BLaER1 (cell line): ENCODE measurements around the gene SANBR.

ENCODE experiments used
- H3K27ac ChIP-seq: shearing (Covaris generic); formaldehyde crosslinking; 2 replicates; pipeline ENCODE4 v1.8.1; 2022
- H3K27me3 ChIP-seq: shearing (Covaris generic); formaldehyde crosslinking; 2 replicates; pipeline ENCODE4 v1.8.1; 2022
- H3K36me3 ChIP-seq: shearing (Covaris generic); formaldehyde crosslinking; 2 replicates; pipeline ENCODE4 v1.8.1; 2022
- H3K4me1 ChIP-seq: shearing (Covaris generic); formaldehyde crosslinking; 2 replicates; pipeline ENCODE4 v1.8.1; 2022
- H3K4me2 ChIP-seq: shearing (Covaris generic); formaldehyde crosslinking; 2 replicates; pipeline ENCODE4 v1.8.1; 2022
- H3K4me3 ChIP-seq: shearing (Covaris generic); formaldehyde crosslinking; 2 replicates; pipeline ENCODE4 v1.8.1; 2022
- H3K9ac ChIP-seq: shearing (Covaris generic); formaldehyde crosslinking; 2 replicates; pipeline ENCODE4 v1.8.1; 2022
- H3K9me3 ChIP-seq: shearing (Covaris generic); formaldehyde crosslinking; 2 replicates; pipeline ENCODE4 v1.8.1; 2022
- H4K20me1 ChIP-seq: shearing (Covaris generic); formaldehyde crosslinking; 2 replicates; pipeline ENCODE4 v1.8.1; 2022
- Cebpa-rat ChIP-seq: shearing (Covaris generic); IDR thresholded peaks from 2 replicates; pipeline ENCODE4 v1.8.1; 2022

The SANBR gene

DNA sequence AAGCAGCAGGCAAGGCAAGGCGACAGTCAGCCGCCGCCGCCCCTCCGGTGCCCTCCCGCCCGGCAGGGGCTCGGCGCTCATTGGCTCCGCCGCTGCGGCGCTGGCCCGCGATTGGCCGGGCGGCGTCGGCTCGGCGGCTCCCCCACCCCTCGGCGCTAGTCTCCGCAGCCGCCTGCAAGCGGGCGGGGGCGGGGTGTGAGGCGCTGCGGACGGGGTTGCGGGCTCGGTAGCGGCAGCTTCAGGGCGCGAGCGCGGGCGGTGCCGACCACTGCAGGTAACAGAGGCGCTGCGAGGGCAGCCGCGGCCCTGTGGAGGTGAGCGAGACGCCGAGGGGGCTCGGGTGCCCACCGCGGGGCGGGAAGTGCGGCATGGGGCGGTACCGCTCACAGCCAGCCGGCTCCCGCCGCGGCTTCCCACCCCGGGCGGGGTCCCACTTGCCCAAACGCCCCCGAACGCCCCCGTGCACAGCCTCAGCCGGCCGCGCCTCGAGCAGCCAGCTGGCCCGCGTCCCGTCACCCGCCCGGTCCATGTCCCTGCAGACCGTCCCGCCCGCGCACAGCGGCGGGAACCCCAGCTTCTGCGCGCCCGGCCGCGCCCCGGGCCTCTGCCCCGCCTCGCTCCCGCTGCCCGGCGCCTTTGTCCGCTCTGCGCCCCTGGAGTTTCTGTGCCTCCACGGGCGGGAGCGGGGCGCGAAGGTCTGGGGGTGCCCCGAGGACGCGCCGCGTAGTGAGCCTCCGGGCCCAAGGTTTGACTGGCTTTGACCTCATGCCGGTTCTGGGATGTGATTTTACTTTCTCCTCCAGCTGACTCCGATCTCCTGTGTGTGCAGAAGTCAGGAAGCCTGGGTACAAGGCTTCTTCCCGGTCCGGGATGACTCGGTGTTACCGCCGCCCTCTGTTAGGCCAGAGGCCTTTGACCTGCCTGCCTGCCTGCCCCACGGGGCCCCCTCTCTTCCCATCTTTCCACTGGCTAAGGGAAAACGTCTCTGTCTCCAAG is at the start of gene SANBR:
TSS of gene SANBR (plus strand) at position 158 of the 996 bp plus-strand sequence. CDS start 4,480 bp downstream, outside the sequence.
- no peak for TF ChIP-seq Cebpa-rat
- H3K4me1 ChIP-seq, result peaks cover 23% of the 10 kb centered on the region
- no peaks in the 10 kb centered on the region for H4K20me1 ChIP-seq
- no peaks in the 10 kb centered on the region for H3K9me3 ChIP-seq
- peak within 1 kb of the TSS; percentile 66 for H3K27ac ChIP-seq
- peak within 1 kb of the TSS; percentile 85 for H3K9ac ChIP-seq
- H3K4me2 ChIP-seq, result peak within 1 kb of the TSS; percentile 95
- H3K27me3 ChIP-seq, result no peaks in the 10 kb centered on the region
- H3K36me3 ChIP-seq, result peaks cover 4% of the 10 kb centered on the region; the same call in 1 of the 2 replicates
- H3K4me3 ChIP-seq, result peak within 1 kb of the TSS; percentile 91

- Histone ChIP-seq H3K36me3 (peaks cover 4% of the 10 kb centered on the region), H3K4me3 (peak overlapping the region; percentile 82), H3K27me3 (no peaks in the 10 kb centered on the region), H3K4me2 (peak overlapping the region; percentile 89), H3K4me1 (peaks cover 31% of the 10 kb centered on the region), H4K20me1 (peaks cover 30% of the 10 kb centered on the region), H3K27ac (no peak overlapping the region), H3K9me3 (peaks cover 3% of the 10 kb centered on the region; the same call in 1 of the 2 replicates), H3K9ac (no peak overlapping the region)
- TF ChIP-seq Cebpa-rat, result no peak
These were observed 49.7 kb upstream of the SANBR start for GRCh38 chr2:61015976-61016375.

DNA sequence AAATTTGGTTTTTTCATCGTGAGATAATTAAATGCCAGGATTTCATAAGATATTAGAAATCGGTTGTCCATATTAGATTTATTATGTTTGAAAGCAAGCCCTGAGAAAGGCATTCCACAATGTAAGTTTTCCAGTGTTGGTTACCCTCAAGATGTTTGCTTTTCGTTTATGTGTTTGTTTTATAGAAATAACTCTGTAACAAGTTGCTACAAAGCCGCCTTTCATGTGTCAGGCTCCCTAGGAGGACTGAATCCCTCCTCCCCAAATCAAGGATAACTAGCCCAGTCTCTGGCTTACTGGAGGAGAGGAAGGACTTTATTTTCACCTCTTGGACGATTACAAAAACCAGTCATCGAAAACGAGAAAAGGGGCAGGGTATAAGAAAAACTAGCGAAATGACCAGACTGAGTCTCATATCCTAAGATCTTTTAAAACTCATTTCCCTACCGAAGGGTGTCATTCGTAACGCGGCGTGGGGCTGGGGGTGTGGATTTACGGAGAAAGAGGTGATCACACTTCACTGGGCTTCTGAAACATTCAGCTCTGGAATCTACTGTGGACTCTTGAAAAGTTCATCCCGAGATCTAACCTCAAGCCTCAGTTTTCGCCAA is 49.2 kb upstream of the SANBR start:
- TF ChIP-seq Cebpa-rat, result no peak
- Histone ChIP-seq H3K9ac (peak overlapping the region; percentile 92), H3K36me3 (peaks cover 10% of the 10 kb centered on the region), H3K4me3 (peak overlapping the region; percentile 82), H3K4me2 (peak overlapping the region; percentile 89), H3K27ac (peak overlapping the region; percentile 94), H3K27me3 (no peaks in the 10 kb centered on the region), H3K9me3 (peaks cover 8% of the 10 kb centered on the region), H3K4me1 (peaks cover 31% of the 10 kb centered on the region), H4K20me1 (peaks cover 35% of the 10 kb centered on the region)

- Histone ChIP-seq H3K4me3 (peak overlapping the region; percentile 82), H3K27ac (peak overlapping the region; percentile 94), H3K27me3 (no peaks in the 10 kb centered on the region), H3K4me2 (peak overlapping the region; percentile 89), H3K9me3 (peaks cover 14% of the 10 kb centered on the region), H3K36me3 (peaks cover 15% of the 10 kb centered on the region), H3K4me1 (peaks cover 31% of the 10 kb centered on the region), H4K20me1 (peaks cover 39% of the 10 kb centered on the region), H3K9ac (peak overlapping the region; percentile 92)
- no peak for TF ChIP-seq Cebpa-rat
These were observed 48.6 kb upstream of the SANBR start for GRCh38 chr2:61017003-61017555.

DNA sequence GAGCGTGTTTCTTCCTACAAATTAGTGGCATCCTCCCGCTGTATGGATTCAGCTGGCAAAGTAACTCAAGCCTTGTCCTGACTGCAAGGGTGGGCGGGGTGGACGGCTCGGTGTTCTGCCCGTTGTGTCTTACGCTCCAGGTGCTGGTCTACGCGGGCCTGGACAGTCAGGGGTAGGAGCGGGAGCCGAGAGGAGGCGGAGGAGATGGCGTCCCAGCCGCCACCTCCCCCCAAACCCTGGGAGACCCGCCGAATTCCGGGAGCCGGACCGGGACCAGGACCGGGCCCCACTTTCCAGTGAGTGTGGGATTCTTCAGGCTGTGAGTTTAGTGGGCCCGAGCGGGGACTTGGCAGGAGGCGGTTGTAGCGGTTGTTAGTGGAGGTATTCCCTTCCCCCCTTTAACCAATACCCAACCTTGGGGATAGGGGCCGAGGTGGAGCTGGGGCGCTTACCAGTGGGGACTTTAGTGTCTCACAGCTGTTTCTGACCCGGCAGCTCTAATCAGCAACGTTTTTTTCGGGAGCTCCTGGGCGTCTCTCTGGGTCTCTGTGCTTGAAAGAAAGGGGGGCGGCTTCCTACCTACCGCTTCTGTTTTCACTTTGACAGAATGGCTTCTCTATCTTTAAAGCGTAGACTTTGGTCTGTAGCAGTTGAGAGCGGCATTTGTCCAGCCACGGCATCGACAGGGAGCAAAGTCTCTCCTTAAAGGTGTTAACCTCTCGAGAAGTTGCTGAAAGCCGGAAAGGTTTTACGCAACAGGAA is 47.9 kb upstream of the SANBR start, which contains the start of the genes PEX13 and PUS10:
TSS of gene PEX13 (plus strand) at position 165 of the 762 bp plus-strand sequence. CDS start at position 205, 40 bp downstream.
TSS of gene PUS10 (minus strand) at position 700 of the 762 bp plus-strand sequence. CDS start 6,365 bp downstream, outside the sequence.
- TF ChIP-seq Cebpa-rat, result no peak
- H4K20me1 ChIP-seq, result peaks cover 46% of the 10 kb centered on the region
- peaks cover 18% of the 10 kb centered on the region for H3K9me3 ChIP-seq
- H3K4me1 ChIP-seq, result peaks cover 31% of the 10 kb centered on the region
- no peaks in the 10 kb centered on the region for H3K27me3 ChIP-seq
- H3K36me3 ChIP-seq, result peaks cover 22% of the 10 kb centered on the region
- peak within 1 kb of the TSS; percentile 94 for H3K27ac ChIP-seq
- peak within 1 kb of the TSS; percentile 92 for H3K9ac ChIP-seq
- peak within 1 kb of the TSS; percentile 82 for H3K4me3 ChIP-seq
- peak within 1 kb of the TSS; percentile 89 for H3K4me2 ChIP-seq

DNA sequence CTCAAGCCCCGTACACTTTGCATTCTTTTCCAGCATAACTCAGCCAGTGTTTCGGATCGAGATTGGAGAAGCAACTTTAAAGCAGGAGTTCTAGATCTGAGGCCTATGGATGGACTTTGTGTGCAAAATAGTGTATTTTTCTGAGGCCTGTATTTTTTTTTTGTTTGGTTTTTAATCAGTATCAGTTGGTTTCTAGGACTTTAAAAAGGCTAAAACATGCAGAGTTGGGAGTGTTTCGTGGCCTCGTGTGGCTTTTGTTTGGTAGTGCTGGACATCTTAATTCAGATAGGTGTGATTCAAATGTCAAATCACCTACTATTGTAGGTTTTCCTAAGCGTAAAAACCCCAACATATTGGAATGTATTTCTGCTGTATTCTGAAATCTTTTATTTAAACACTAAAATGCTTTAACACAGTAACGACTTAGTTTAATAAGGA is 47.3 kb upstream of the SANBR start:
- Histone ChIP-seq H4K20me1 (peaks cover 52% of the 10 kb centered on the region), H3K27ac (peak overlapping the region; percentile 94), H3K9ac (peak overlapping the region; percentile 92), H3K4me2 (peak overlapping the region; percentile 89), H3K9me3 (peaks cover 18% of the 10 kb centered on the region), H3K27me3 (no peaks in the 10 kb centered on the region), H3K4me3 (peak overlapping the region; percentile 82), H3K4me1 (peaks cover 31% of the 10 kb centered on the region), H3K36me3 (peaks cover 27% of the 10 kb centered on the region)
- TF ChIP-seq Cebpa-rat, result no peak

DNA sequence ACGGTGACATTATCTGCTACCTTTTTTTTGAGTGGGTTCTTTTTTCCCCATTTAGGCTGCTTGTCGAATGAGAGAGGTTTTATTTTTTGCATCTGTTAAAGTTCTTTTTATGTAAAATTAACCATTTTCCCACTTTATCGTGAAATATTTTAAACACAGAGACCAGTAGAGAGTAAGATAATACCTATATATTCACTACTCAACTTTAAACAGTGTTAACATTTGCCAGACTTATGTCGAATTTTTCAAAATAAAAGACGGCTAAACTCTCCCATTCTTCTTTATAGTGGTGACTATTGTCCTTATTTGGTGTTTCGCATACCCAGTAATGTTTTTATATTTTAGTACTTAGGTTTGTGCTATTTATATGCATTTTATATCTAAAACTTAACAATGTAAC is 46.9 kb upstream of the SANBR start:
- Histone ChIP-seq H3K4me3 (peak overlapping the region; percentile 82), H3K4me2 (peak overlapping the region; percentile 89), H4K20me1 (peaks cover 56% of the 10 kb centered on the region), H3K9ac (peak overlapping the region; percentile 92), H3K9me3 (peaks cover 18% of the 10 kb centered on the region), H3K4me1 (peaks cover 31% of the 10 kb centered on the region), H3K27me3 (no peaks in the 10 kb centered on the region), H3K36me3 (peaks cover 30% of the 10 kb centered on the region), H3K27ac (peak overlapping the region; percentile 94; the same call in 1 of the 2 replicates)
- no peak for TF ChIP-seq Cebpa-rat

DNA sequence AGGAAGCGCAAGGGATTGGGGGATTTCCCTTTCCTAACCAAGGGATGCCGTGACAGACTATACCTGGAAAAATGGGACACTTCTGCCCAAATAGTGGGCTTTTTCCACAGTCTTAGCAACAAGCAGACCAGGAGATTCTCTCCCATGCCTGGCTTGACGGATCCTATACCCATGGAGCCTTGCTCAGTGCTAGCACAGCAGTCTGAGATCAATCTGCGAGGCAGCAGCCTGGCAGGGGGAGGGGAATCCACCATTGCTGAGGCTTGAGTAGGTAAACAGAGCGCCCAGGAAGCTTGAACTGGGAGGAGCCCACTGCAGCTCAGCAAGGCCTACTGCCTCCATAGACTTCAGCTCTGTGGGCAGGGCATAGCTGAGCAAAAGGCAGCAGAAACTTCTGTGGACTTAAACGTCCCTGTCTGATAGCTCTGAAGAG is 44.4 kb upstream of the SANBR start:
- Histone ChIP-seq H3K9me3 (peaks cover 18% of the 10 kb centered on the region), H3K4me2 (no peak overlapping the region), H4K20me1 (peaks cover 79% of the 10 kb centered on the region), H3K27me3 (no peaks in the 10 kb centered on the region), H3K4me1 (peaks cover 19% of the 10 kb centered on the region), H3K36me3 (peaks cover 48% of the 10 kb centered on the region), H3K27ac (no peak overlapping the region), H3K4me3 (no peak overlapping the region), H3K9ac (no peak overlapping the region)
- TF ChIP-seq Cebpa-rat, result no peak

- peaks cover 94% of the 10 kb centered on the region for H4K20me1 ChIP-seq
- H3K4me1 ChIP-seq, result peaks cover 14% of the 10 kb centered on the region
- no peaks in the 10 kb centered on the region for H3K27me3 ChIP-seq
- peaks cover 65% of the 10 kb centered on the region for H3K36me3 ChIP-seq
- H3K4me3 ChIP-seq, result no peak overlapping the region
- 0 out of 2 replicates have a peak, but pooled peaks have one; percentile 38 for TF ChIP-seq Cebpa-rat
- H3K4me2 ChIP-seq, result no peak overlapping the region
- H3K27ac ChIP-seq, result no peak overlapping the region
- no peak overlapping the region for H3K9ac ChIP-seq
- H3K9me3 ChIP-seq, result peaks cover 18% of the 10 kb centered on the region
These were observed 42.0 kb upstream of the SANBR start for GRCh38 chr2:61023670-61024069.
